GM12865 (cell line): ENCODE results near the gene RELL1.

Source experiments
- DNase-seq: peaks from one replicate; pipeline ENCODE4 v3.0.0; 2010; ENCODE audit warnings: low read depth
- H3K4me3 ChIP-seq: 2 replicates; pipeline ENCODE4 v1.5.1; 2011; ENCODE audit warnings: mild to moderate bottlenecking, low read depth, low read length, control low read depth
- TF ChIP-seq, protein P1 (sequence below): IDR thresholded peaks from 2 replicates; pipeline ENCODE4 v1.5.1; 2011; ENCODE audit warnings: low read length, control low read depth, low read depth, inconsistent platforms; ENCODE audit not compliant: insufficient read depth; ENCODE audit errors: missing control alignments

Gene RELL1

DNA sequence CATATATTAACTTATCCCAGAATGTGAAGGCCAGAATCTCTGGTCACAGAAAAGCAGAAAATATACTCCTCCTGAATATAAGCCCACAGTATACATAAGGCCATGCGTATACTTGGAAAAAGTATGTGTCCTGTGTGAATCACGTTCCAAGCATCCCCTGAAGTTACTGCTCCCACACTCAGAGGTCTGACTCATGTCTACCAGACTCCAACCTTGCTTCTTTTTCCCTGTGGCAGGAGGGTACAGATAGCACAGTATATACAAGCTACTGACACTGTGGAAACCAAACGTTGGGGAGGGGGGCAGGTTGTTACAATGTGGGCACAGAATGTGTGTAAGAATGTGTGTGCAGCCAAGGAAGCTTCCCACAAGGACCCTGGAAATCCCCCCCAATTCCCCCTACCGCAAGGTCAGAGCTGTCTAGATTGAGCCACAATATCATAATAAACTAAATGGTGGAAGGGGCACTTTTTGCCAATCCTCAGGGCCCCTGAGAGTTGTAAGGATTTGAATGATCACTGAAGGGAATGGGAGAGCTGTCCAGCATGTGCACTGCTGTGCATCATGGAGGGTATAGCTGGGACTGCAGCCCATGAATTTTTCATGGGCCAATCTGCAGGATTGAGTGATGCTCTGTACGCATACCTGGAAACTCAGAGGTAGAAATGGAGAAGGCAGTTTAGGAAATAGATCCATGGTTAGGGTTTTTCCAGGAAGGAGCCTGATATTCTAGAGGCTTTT is 7.4 kb upstream of the RELL1 start:
- TF ChIP-seq, protein P1, sequence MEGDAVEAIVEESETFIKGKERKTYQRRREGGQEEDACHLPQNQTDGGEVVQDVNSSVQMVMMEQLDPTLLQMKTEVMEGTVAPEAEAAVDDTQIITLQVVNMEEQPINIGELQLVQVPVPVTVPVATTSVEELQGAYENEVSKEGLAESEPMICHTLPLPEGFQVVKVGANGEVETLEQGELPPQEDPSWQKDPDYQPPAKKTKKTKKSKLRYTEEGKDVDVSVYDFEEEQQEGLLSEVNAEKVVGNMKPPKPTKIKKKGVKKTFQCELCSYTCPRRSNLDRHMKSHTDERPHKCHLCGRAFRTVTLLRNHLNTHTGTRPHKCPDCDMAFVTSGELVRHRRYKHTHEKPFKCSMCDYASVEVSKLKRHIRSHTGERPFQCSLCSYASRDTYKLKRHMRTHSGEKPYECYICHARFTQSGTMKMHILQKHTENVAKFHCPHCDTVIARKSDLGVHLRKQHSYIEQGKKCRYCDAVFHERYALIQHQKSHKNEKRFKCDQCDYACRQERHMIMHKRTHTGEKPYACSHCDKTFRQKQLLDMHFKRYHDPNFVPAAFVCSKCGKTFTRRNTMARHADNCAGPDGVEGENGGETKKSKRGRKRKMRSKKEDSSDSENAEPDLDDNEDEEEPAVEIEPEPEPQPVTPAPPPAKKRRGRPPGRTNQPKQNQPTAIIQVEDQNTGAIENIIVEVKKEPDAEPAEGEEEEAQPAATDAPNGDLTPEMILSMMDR: no peak
- no peak for DNase-seq

DNA sequence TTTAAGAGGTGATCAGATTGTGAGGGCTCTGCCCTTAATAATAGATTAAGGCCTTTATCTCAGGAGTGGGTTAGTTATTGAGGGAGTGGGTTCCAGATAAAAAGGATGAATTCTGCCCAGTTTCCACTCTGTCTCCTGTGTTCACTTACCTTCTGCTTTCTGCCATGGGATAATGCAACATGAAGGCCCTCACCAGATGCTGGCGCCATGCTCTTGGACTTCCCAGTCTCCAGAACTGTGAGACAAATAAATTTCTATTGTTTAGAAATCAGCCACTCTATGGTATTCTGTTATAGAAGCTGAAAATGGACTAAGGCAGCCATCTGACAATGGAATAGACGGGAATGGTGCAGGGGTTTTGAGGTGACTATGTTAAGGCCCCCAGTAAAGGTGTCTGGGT is 6.9 kb upstream of the RELL1 start:
- TF ChIP-seq, protein P1: no peak
- H3K4me3 ChIP-seq: no peak overlapping the region
- no peak for DNase-seq

More for the DNA sequence above, 7.4 kb upstream of the RELL1 start:
- H3K4me3 ChIP-seq: no peak overlapping the region

DNA sequence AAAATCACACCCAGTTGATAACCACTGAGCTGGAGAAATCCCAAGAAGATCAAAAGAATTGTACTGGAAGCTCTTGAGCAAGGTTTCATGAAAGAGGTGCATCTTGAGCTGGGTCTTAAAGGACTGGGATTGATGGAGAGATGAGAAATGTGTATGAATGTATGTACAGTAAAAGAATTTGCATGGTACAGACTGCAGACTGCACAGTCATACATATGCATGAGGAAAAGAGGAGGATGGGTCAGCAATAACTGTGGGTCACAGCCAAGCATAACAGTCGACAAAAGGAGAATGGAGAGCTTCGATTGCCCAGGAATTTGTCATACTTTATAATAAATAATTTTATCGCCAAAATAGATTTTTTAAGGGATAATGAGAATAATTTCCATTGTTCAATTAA is 4.8 kb upstream of the RELL1 start:
- TF ChIP-seq, protein P1: no peak
- no peak for DNase-seq

DNA sequence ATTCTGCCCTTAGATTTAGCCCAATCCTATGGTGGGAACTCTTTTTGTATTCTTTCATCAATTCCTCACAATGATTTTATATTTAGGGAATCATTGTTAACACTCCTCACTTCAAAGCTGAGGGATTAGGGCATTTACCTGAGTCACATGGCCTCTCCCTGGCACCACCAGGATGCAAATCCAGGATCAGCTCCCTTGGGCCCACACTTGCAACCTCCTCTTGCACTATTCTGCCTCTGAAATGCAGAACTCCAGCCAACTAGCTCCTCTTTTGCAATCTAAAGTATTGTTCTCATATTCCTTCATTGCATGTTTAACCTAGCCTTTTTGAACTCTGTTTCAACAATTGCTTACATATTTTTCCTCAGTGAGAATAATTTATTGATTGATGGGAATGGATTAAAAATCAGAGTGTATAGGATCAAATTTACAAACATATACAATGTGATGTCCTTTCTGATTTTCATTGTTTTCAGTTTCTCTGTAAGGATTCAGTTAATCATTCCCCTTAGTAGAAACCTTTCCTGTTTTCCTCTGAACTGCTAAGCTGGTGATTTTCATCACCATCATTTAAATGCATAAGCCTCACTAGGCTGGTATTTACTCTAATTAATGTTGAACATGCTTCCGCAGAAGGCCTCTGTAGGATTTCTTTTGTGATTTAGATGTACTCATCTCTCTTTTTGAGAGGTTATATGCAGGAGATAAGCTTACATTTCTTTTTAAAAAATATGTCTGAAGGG is 3.3 kb upstream of the RELL1 start:
- no peak for DNase-seq
- no peak overlapping the region for H3K4me3 ChIP-seq
- TF ChIP-seq, protein P1: no peak

More for the DNA sequence above, 4.8 kb upstream of the RELL1 start:
- H3K4me3 ChIP-seq: no peak overlapping the region

DNA sequence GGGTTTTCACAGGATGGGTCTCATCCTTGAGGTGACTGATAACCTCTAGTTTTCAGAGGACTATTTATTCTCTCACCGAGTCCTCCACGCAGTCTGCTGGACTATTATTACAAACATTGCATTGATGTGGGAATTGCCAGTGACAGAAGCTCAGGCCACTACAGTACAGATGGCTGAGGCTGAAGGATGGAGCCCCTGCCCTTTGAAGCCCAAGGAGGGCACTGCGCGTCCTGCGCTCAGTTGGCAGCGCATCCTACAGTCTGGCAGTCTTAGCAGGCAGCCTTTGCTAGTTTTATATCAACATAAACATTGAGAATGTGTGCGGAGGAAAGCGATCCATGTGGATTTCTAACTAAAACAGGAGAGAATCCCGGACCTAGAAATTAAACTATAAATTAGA is 1.5 kb upstream of the RELL1 start:
- no peak for DNase-seq
- H3K4me3 ChIP-seq: no peak overlapping the region
- TF ChIP-seq, protein P1: no peak

DNA sequence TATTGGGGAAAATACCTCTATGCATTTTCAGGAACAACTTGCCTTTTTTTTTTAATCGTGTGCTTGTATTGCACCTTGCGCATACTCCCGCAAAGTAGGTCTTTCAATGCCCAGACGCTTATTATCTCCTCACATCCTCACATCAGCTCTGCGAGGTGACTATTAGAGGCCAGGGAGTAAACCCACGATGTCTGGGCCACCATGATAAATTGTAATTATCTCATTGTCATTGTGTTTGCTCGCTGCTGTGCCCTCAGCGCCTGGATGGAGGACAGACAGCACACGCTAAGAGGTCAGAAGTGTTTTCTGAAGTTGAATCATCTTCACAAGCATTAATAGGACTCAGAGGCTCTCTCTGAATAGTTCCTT is 1.0 kb upstream of the RELL1 start:
- TF ChIP-seq, protein P1: no peak

DNA sequence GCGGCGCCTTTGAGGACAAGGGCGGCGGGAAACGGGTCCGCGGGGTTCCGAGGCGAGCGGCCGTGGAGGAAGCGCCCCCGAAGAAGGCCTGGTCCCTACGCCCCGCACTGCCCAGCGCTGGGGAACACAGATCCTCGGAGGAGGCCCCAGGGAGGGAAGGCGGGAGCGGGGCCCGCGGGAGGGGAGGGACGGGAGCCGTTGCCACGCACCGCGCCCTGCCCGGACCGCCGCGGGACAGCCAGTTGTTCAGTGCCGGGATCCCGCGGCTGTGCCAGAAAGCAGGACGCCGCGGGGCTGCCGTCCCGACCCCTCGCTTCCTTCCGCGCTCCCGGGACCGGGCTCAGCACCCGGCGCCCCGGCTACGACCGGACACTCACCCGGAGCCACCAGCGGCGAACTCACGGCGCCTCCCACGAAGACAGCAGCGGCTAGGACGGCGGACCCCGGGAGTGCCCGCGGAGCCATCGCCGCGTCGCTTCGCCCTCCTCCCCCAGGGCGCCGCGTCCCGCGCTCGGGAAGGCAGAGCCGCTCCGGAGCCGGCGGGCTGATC is 278 bp downstream of the RELL1 start:
- peak; percentile 51 for DNase-seq
- TF ChIP-seq, protein P1: no peak
- H3K4me3 ChIP-seq: peak overlapping the region; percentile 91

More for the DNA sequence above, 1.0 kb upstream of the RELL1 start:
- no peak for DNase-seq
- peak overlapping the region; percentile 91 for H3K4me3 ChIP-seq
